Measurements from ENCODE around the gene CEACAM18. TPM values are rescaled to one million over a fixed set of nuclear protein-coding genes. Genes with fewer than 3 reads are reported as not detected.
A peak's percentile ranks its signal among the peaks of the same experiment; 100 is the strongest.
"Not testable (repeated sequence)": the region's sequence is repeated elsewhere in the genome, so short reads cannot be mapped to it uniquely, and the experiment has no call there.

Gene CEACAM18
- total RNA-seq, 1 experiment from 2014 or later = not detected

- no peak for DNase-seq (ENCODE audit: low read depth)
- in situ Hi-C loops (cut with HindIII; ENCODE audit: low pct_unique_long_range_greater_than_20kb, low sequenced_read_pairs) = no loop called here
These were observed 19.3 kb upstream of the CEACAM18 start for GRCh38 chr19:51458899-51459505.

- in situ Hi-C loops (cut with HindIII; ENCODE audit: low pct_unique_long_range_greater_than_20kb, low sequenced_read_pairs) = no loop called here
- no peak for DNase-seq (ENCODE audit: low read depth)
These were observed 18.0 kb upstream of the CEACAM18 start for GRCh38 chr19:51460164-51460992.

- DNase-seq (ENCODE audit: low read depth) = no peak
These were observed 16.6 kb upstream of the CEACAM18 start for GRCh38 chr19:51461723-51462161.

GRCh38 chr19:51462276-51462675 lies 16.1 kb upstream of the CEACAM18 start:
- in situ Hi-C loops (cut with HindIII; ENCODE audit: low pct_unique_long_range_greater_than_20kb, low sequenced_read_pairs) = no loop called here
- no peak for DNase-seq (ENCODE audit: low read depth)

More at GRCh38 chr19:51461723-51462161, 16.6 kb upstream of the CEACAM18 start:
- in situ Hi-C loops (cut with HindIII; ENCODE audit: low pct_unique_long_range_greater_than_20kb, low sequenced_read_pairs) = no loop called here

GRCh38 chr19:51462681-51463080 lies 15.7 kb upstream of the CEACAM18 start:
- in situ Hi-C loops (cut with HindIII; ENCODE audit: low pct_unique_long_range_greater_than_20kb, low sequenced_read_pairs) = no loop called here
- no peak for DNase-seq (ENCODE audit: low read depth)

GRCh38 chr19:51463976-51464581 lies 14.3 kb upstream of the CEACAM18 start:
- DNase-seq (ENCODE audit: low read depth); in situ Hi-C loops (cut with HindIII; ENCODE audit: low pct_unique_long_range_greater_than_20kb, low sequenced_read_pairs): not testable (repeated sequence)

GRCh38 chr19:51466723-51467122 lies 11.6 kb upstream of the CEACAM18 start:
- in situ Hi-C loops (cut with HindIII; ENCODE audit: low pct_unique_long_range_greater_than_20kb, low sequenced_read_pairs) = no loop called here
- no peak for DNase-seq (ENCODE audit: low read depth)

GRCh38 chr19:51467864-51468544 lies 10.3 kb upstream of the CEACAM18 start:
- in situ Hi-C loops (cut with HindIII; ENCODE audit: low pct_unique_long_range_greater_than_20kb, low sequenced_read_pairs) = no loop called here
- DNase-seq (ENCODE audit: low read depth) = no peak

GRCh38 chr19:51468545-51468920 lies 9.8 kb upstream of the CEACAM18 start:
- no peak for DNase-seq (ENCODE audit: low read depth)
- in situ Hi-C loops (cut with HindIII; ENCODE audit: low pct_unique_long_range_greater_than_20kb, low sequenced_read_pairs) = no loop called here

GRCh38 chr19:51469162-51469561 lies 9.2 kb upstream of the CEACAM18 start:
- in situ Hi-C loops (cut with HindIII; ENCODE audit: low pct_unique_long_range_greater_than_20kb, low sequenced_read_pairs) = no loop called here
- no peak for DNase-seq (ENCODE audit: low read depth)

- in situ Hi-C loops (cut with HindIII; ENCODE audit: low pct_unique_long_range_greater_than_20kb, low sequenced_read_pairs) = no loop called here
- DNase-seq (ENCODE audit: low read depth) = no peak
These were observed 8.7 kb upstream of the CEACAM18 start for GRCh38 chr19:51469629-51470028.

GRCh38 chr19:51470966-51471365 lies 7.4 kb upstream of the CEACAM18 start:
- in situ Hi-C loops (cut with HindIII; ENCODE audit: low pct_unique_long_range_greater_than_20kb, low sequenced_read_pairs) = no loop called here
- DNase-seq (ENCODE audit: low read depth) = no peak

GRCh38 chr19:51471527-51471926 lies 6.8 kb upstream of the CEACAM18 start:
- no peak for DNase-seq (ENCODE audit: low read depth)
- in situ Hi-C loops (cut with HindIII; ENCODE audit: low pct_unique_long_range_greater_than_20kb, low sequenced_read_pairs) = no loop called here

GRCh38 chr19:51472607-51473006 lies 5.7 kb upstream of the CEACAM18 start:
- in situ Hi-C loops (cut with HindIII; ENCODE audit: low pct_unique_long_range_greater_than_20kb, low sequenced_read_pairs) = no loop called here
- DNase-seq (ENCODE audit: low read depth) = no peak

GRCh38 chr19:51473009-51473707 lies 5.2 kb upstream of the CEACAM18 start:
- peak; percentile 40 for DNase-seq (ENCODE audit: low read depth)
- in situ Hi-C loops (cut with HindIII; ENCODE audit: low pct_unique_long_range_greater_than_20kb, low sequenced_read_pairs) = no loop called here

- in situ Hi-C loops (cut with HindIII; ENCODE audit: low pct_unique_long_range_greater_than_20kb, low sequenced_read_pairs) = no loop called here
- no peak for DNase-seq (ENCODE audit: low read depth)
These were observed 2.2 kb upstream of the CEACAM18 start for GRCh38 chr19:51476164-51476563.

GRCh38 chr19:51477344-51477743 lies 995 bp upstream of the CEACAM18 start:
- in situ Hi-C loops (cut with HindIII; ENCODE audit: low pct_unique_long_range_greater_than_20kb, low sequenced_read_pairs) = no loop called here
- DNase-seq (ENCODE audit: low read depth) = no peak

Data from Caki2 (cell line).